PFSK-1 (cell line): ENCODE data around the gene ONECUT3.

Source experiments
- FOXP2 ChIP-seq: optimal IDR thresholded peaks from 2 replicates; pipeline ENCODE3; 2011; ENCODE audit warnings: borderline replicate concordance, control low read depth, inconsistent platforms; ENCODE audit not compliant: insufficient read depth; ENCODE audit errors: extremely low read length, extremely low read depth
- POLR2AphosphoS5 ChIP-seq: IDR thresholded peaks from 2 replicates; pipeline ENCODE4 v1.6.1; 2012; ENCODE audit warnings: low read depth, mild to moderate bottlenecking, control low read depth, low read length, moderate library complexity
- SIN3A ChIP-seq: IDR thresholded peaks from 2 replicates; pipeline ENCODE4 v1.6.1; 2012; ENCODE audit warnings: mild to moderate bottlenecking, low read length, moderate library complexity, borderline replicate concordance; ENCODE audit not compliant: insufficient read depth
- TAF1 ChIP-seq: IDR thresholded peaks from 2 replicates; pipeline ENCODE4 v1.6.1; 2012; ENCODE audit warnings: low read length, control low read depth, borderline replicate concordance; ENCODE audit not compliant: insufficient read depth
- TF ChIP-seq, protein P1 (sequence below), 2 experiments: IDR thresholded peaks; 2 replicates each; pipeline versions ENCODE4 v1.6.1 to v1.8.0; 2011 to 2012; ENCODE audit warnings: low read depth in 2 of 2, low read length in 2 of 2, control low read depth in 1 of 2, inconsistent platforms in 1 of 2, mild to moderate bottlenecking in 1 of 2, moderate library complexity in 1 of 2; ENCODE audit not compliant: insufficient read depth in 1 of 2

The ONECUT3 gene

DNA sequence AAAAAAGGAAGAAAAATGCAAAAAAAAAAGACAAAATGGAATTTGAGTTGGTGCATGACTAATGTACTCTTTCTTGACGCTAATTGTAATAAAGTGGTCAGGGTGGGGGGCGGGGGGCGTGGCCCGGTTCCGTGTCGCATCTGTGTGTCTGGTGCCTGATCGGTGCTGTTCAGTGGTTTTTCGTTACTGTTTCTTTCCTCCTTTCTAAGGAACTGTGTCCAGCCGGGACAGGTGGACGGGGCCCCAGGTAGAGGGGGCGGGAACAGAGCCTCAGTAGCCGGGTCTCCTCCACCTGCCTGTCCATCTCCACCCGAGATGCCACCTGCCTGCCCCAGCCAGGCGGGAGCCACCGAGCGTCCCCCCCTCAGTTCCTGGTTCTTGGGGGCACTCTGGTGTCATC, 26.3 kb downstream of the ONECUT3 start:
- TF ChIP-seq POLR2AphosphoS5: no peak
- TF ChIP-seq, protein P1, sequence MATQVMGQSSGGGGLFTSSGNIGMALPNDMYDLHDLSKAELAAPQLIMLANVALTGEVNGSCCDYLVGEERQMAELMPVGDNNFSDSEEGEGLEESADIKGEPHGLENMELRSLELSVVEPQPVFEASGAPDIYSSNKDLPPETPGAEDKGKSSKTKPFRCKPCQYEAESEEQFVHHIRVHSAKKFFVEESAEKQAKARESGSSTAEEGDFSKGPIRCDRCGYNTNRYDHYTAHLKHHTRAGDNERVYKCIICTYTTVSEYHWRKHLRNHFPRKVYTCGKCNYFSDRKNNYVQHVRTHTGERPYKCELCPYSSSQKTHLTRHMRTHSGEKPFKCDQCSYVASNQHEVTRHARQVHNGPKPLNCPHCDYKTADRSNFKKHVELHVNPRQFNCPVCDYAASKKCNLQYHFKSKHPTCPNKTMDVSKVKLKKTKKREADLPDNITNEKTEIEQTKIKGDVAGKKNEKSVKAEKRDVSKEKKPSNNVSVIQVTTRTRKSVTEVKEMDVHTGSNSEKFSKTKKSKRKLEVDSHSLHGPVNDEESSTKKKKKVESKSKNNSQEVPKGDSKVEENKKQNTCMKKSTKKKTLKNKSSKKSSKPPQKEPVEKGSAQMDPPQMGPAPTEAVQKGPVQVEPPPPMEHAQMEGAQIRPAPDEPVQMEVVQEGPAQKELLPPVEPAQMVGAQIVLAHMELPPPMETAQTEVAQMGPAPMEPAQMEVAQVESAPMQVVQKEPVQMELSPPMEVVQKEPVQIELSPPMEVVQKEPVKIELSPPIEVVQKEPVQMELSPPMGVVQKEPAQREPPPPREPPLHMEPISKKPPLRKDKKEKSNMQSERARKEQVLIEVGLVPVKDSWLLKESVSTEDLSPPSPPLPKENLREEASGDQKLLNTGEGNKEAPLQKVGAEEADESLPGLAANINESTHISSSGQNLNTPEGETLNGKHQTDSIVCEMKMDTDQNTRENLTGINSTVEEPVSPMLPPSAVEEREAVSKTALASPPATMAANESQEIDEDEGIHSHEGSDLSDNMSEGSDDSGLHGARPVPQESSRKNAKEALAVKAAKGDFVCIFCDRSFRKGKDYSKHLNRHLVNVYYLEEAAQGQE (IDR thresholded peaks at IDR 0.05; ENCODE audit: insufficient read depth in 1 of 2, low read depth in 2 of 2, low read length in 2 of 2): no peak
- TF ChIP-seq TAF1: no peak
- no peak for TF ChIP-seq FOXP2
- TF ChIP-seq SIN3A: no peak

DNA sequence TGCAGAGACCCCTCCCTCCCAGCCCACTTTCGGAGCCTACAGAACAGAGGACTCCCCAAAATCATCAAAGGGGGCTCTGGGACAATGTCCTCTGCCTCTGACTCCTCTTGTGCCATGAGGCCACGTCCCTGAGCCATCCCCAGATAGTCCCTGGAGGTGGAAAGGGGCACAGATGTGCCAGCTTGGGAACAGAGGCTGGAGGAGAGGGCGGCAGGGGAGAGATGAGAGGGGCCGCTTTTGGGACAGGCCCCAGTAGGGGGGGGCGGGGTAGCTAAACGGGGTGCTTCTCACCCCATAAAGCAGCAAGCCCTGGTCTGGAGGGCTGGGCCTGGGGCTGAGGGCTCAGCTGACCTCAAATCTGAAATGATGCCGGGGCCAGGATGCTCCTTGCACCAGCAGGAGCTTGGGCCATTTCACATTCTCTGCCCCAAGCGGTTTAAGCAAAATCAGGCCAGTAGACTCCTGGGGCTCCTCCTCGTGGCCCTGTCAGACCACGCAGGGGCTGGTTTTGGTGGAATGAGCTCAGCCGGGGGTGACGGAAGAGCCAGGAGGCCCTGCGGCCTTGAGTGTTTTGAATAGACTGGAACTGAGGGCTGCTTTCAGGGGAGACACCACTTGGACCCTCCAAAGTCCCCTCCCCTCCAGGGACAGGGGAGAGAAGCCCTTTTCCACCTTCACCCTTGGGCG, 27.1 kb downstream of the ONECUT3 start:
- TF ChIP-seq TAF1: no peak
- TF ChIP-seq FOXP2: no peak
- TF ChIP-seq SIN3A: no peak
- TF ChIP-seq, protein P1 (IDR thresholded peaks at IDR 0.05; ENCODE audit: insufficient read depth in 1 of 2, low read depth in 2 of 2, low read length in 2 of 2): no peak
- TF ChIP-seq POLR2AphosphoS5: no peak

DNA sequence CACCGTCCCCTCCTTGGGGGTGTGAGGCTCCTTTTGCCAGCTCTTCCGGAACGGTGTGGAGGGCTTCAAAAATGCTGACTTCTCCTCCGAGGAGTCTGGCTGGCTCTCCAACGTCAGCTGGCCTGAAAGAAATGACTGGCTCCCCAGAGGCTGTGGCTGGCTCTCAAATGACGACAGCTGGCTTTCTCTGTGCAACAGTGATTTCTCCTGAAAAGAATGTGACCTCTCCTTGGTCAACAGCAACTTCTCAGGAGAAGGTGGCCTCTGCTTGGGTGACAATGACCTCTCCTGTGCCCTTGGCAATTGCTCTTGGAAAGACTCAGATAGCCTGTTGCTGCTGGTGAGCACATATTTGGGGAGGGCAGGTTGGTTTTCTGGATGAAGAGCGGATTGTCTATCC, 29.2 kb downstream of the ONECUT3 start:
- no peak for TF ChIP-seq FOXP2
- TF ChIP-seq POLR2AphosphoS5: no peak
- TF ChIP-seq, protein P1 (IDR thresholded peaks at IDR 0.05; ENCODE audit: insufficient read depth in 1 of 2, low read depth in 2 of 2, low read length in 2 of 2): no peak
- TF ChIP-seq TAF1: no peak
- TF ChIP-seq SIN3A: no peak

DNA sequence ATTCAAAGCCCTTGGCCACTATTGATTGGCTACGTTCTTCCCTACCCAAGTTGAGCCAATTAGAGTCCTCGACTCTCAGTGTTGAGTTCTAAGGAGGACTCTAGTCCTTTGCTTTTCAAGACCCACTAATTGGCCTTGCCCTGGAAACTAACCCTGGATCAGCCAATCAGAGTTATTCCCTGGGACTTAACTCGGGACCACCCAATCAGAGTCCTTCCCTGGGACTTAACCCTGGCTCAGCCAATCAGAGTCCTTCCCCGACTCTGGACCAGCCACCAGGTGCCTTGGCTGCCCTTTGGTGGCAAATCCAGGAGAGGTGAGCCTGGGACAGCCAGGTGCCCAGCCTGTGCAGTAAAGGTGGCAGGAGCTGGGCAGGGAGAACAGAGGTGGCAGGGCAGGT, 30.0 kb downstream of the ONECUT3 start:
- TF ChIP-seq POLR2AphosphoS5: no peak
- TF ChIP-seq FOXP2: no peak
- TF ChIP-seq TAF1: no peak
- TF ChIP-seq SIN3A: no peak
- TF ChIP-seq, protein P1 (IDR thresholded peaks at IDR 0.05; ENCODE audit: insufficient read depth in 1 of 2, low read depth in 2 of 2, low read length in 2 of 2): no peak
